Adipocyte (in vitro differentiated cells): ENCODE measurements around the gene GXYLT2.

Experiments
- DNase-seq: peaks from one replicate; pipeline ENCODE4 v3.0.0-alpha.2; 2015; ENCODE audit warnings: low read depth
- H3K27me3 ChIP-seq: replicated peaks from 2 replicates; pipeline ENCODE4 v1.7.0; 2013; ENCODE audit warnings: mild to moderate bottlenecking, low read length, moderate library complexity; ENCODE audit not compliant: control insufficient read depth, insufficient read depth
- H3K36me3 ChIP-seq: 2 replicates; pipeline ENCODE4 v1.7.0; 2013; ENCODE audit warnings: low read length, mild to moderate bottlenecking, moderate library complexity; ENCODE audit not compliant: control insufficient read depth, insufficient read depth, severe bottlenecking
- H3K4me1 ChIP-seq: 2 replicates; pipeline ENCODE4 v1.7.0; 2013; ENCODE audit warnings: mild to moderate bottlenecking, low read length, moderate library complexity; ENCODE audit not compliant: control insufficient read depth, insufficient read depth
- H3K4me3 ChIP-seq: 2 replicates; pipeline ENCODE4 v1.7.0; 2013; ENCODE audit warnings: mild to moderate bottlenecking, low read length, moderate library complexity
- H3K9ac ChIP-seq: 2 replicates; pipeline ENCODE4 v1.7.0; 2013; ENCODE audit warnings: mild to moderate bottlenecking, low read length, moderate library complexity
- H3K9me3 ChIP-seq: 2 replicates; pipeline ENCODE4 v1.7.0; 2013; ENCODE audit warnings: mild to moderate bottlenecking, low read length, moderate library complexity; ENCODE audit not compliant: control insufficient read depth

Gene GXYLT2

DNA sequence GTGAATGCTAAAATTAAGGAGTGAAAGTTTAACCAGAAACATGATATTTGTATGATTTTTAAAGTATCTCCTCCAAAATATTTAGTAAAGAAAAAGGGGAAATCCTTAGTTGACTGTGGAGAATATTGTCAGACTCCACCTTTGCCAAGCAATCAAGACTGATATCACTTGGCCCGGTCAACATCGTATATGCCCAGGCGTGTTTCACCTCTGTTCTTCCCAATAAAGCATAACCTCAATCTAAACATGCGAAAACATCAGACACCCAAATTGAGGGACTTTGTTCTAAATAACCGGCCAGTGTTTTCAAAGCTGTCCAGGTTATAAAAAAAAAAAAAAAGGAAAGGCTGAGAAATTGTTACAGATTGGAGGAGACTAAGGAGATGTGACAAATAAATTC is 54.6 kb downstream of the GXYLT2 start:
- no peaks in the 10 kb centered on the region for H3K9me3 ChIP-seq

DNA sequence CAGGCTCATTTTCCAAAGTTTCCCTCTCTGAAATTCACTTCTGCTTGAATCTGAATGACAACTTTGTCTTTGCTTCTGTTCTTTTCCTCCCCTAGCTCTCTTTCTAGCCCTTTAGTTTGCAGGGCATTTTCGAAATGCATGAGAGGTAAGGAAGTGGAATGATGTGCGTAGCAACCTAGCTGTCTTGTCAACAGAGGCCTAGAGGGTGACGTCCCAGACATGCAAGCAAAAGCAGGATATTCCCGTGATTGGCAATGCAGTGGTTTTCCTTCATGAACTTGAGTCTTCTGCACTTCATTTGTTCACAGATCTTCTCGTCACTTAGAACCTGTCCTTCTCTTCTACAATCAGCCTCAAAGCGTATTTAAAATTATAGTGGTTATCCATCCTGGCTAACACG is 56.9 kb downstream of the GXYLT2 start:
- Histone ChIP-seq H3K4me3 (no peak overlapping the region), H3K27me3 (no peaks in the 10 kb centered on the region)

More for the DNA sequence above, 54.6 kb downstream of the GXYLT2 start:
- no peak for DNase-seq
- Histone ChIP-seq H3K9ac (no peak overlapping the region), H3K36me3 (no peaks in the 10 kb centered on the region), H3K4me1 (peaks cover 11% of the 10 kb centered on the region), H3K27me3 (no peaks in the 10 kb centered on the region), H3K4me3 (no peak overlapping the region)

DNA sequence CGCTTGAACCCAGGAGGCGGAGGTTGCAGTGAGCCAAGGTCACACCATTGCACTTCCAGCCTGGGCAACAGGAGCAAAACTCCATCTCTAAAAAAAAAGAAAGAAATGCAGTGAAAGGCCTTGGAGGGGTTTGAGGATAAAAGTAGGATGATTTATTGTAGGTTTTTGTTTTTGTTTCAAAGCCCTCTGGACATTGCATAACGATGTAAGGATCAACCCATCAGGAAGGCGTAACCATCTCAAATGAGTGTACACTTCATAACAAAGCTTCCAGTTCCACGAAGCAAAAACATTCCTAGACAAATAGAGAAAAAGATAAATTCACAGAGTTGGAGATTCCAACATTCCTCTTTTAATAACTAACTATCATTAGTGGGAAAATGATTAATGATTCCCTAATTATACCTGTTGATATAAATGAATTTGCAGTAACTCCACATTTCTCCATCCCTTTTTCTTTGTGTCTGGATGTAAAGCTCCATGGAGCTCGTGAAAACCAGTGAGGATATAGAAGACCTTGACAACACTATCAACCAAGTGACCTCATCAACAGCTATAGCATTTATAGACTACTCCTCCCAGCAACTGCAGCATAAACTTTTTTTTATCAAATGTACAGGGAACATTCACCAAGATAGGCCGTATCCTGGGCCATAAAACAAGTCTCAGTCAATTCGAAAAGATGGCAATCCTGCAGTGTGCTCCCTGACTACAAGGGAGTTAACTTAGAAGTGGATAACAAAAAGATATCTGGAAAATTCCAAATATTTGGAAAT is 60.1 kb downstream of the GXYLT2 start:
- Histone ChIP-seq H3K27me3 (no peaks in the 10 kb centered on the region), H3K36me3 (no peaks in the 10 kb centered on the region), H3K4me3 (no peak overlapping the region), H3K9me3 (no peaks in the 10 kb centered on the region), H3K9ac (no peak overlapping the region), H3K4me1 (peaks cover 5% of the 10 kb centered on the region)
- no peak for DNase-seq

More for the DNA sequence above, 56.9 kb downstream of the GXYLT2 start:
- Histone ChIP-seq H3K4me1 (peaks cover 4% of the 10 kb centered on the region), H3K9me3 (no peaks in the 10 kb centered on the region), H3K9ac (no peak overlapping the region), H3K36me3 (no peaks in the 10 kb centered on the region)
- DNase-seq, result no peak

DNA sequence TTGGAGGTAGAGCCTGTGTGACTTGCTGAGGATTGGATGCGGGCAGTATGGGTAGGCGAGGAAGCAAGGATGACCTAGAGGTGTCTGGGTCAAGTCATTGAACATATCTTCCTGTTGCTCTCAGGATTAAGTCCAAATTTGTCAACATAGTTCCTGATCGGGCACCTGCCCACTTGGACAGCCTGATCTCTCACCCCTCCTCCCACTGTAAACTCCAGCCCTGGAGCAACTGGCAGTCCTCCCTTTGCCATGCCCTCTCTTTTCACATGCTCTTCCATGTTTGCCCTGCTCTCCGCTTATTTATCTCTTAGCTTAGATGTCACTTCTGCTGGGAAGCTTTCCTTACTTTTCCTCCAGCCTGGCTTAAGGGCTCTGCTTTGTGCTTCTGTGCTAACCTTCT is 61.2 kb downstream of the GXYLT2 start:
- Histone ChIP-seq H3K27me3 (no peaks in the 10 kb centered on the region), H3K4me1 (peaks cover 15% of the 10 kb centered on the region), H3K36me3 (no peaks in the 10 kb centered on the region), H3K9me3 (no peaks in the 10 kb centered on the region), H3K9ac (no peak overlapping the region), H3K4me3 (no peak overlapping the region)
- no peak for DNase-seq

DNA sequence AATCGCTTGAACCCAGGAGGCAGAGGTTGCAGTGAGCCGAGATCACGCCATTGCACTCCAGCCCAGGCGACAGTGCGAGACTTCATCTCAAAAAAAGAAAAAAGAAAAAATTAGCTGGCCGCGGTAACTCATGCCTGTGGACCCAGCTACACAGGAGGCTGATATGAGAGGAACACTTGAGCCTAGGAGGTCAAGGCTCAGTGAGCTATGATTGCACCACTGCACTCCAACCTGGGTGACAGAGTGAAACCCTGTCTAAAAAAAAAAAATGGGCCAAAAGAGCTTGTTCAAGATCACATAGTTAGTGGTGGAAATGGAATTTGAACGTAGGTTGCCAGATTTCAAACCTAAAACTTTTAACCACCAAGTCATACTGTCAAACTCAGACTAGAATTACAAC is 62.5 kb downstream of the GXYLT2 start:
- DNase-seq, result no peak
- Histone ChIP-seq H3K27me3 (no peaks in the 10 kb centered on the region), H3K4me3 (no peak overlapping the region), H3K9ac (no peak overlapping the region), H3K4me1 (peaks cover 15% of the 10 kb centered on the region), H3K36me3 (no peaks in the 10 kb centered on the region), H3K9me3 (no peaks in the 10 kb centered on the region)

DNA sequence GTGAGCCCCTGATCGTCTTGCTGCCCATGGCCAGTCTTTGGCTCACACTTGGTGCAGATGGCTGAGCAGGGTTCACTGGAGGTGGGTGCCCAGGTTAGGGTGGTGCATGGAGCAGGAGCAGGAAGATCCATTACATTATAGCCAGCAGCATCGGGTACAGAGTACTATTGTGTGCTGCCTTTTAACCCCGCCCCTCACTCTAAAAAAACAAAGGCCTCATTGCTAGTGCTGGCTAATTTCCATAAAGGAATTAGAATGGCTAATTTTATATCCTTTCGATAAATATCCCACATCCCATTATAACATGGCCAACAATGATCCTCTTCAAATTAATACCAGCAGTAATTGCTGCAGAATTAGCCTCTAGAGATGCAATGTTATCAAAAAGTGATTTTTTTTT is 63.0 kb downstream of the GXYLT2 start:
- no peaks in the 10 kb centered on the region for H3K36me3 ChIP-seq
- H3K9me3 ChIP-seq, result no peaks in the 10 kb centered on the region
- no peak overlapping the region for H3K4me3 ChIP-seq
- no peaks in the 10 kb centered on the region for H3K27me3 ChIP-seq
- no peak for DNase-seq
- H3K4me1 ChIP-seq, result peaks cover 12% of the 10 kb centered on the region
- no peak overlapping the region for H3K9ac ChIP-seq

DNA sequence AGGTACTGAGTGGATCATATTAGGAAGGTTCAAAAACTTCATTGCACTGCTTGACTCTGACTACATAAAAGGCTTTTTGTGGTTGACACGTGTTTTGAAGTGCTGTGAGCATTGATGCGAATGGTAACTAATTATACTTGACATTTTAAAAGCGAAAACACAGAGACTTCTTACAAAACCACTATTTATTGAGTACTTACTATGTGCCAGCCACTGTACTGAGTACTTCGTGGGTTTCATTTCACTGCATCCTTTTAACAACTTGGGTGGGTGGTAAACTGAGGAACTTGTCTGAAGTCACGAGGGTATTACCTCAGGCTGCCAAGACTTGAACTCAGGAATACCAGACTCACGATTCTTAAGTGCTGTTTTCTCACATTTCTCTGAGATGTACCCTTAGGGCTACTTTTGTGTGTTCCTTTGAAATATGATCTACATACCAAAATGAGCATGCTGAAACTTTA is 63.4 kb downstream of the GXYLT2 start:
- Histone ChIP-seq H3K4me1 (peaks cover 11% of the 10 kb centered on the region), H3K27me3 (no peaks in the 10 kb centered on the region), H3K4me3 (no peak overlapping the region), H3K9ac (no peak overlapping the region), H3K36me3 (no peaks in the 10 kb centered on the region), H3K9me3 (no peaks in the 10 kb centered on the region)
- DNase-seq, result peak; percentile 17

DNA sequence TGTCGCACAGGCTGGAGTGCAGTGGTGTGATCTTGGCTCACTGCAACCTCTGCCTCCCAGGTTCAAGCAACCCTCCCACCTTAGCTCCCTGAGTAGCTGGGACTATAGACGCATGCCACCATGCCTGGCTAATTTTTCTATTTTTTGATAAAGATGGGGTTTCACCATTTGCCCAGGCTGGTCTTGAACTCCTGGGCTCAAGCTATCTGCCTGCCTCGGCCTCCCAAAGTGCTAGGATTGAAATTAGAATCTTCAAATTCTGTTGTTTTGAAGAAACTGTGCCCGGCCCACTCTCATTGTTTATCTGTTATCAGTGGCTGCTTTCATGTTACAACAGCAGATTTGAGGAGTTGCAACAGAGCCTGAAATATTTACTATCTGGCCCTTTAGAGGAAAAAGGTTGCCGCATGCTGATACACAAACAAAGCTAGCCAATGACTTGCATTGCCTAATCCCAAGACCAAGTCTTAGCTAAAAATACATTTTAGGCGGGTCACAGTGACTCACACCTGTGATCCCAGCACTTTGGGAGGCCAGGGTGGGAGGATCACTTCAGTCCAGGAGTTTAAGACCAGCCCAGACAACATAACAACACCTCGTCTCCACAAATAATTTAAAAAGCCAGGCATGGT is 65.6 kb downstream of the GXYLT2 start:
- no peak overlapping the region for H3K9ac ChIP-seq
- H3K4me1 ChIP-seq, result peaks cover 27% of the 10 kb centered on the region
- H3K27me3 ChIP-seq, result no peaks in the 10 kb centered on the region
- no peaks in the 10 kb centered on the region for H3K36me3 ChIP-seq
- no peak for DNase-seq
- H3K4me3 ChIP-seq, result no peak overlapping the region
- H3K9me3 ChIP-seq, result no peaks in the 10 kb centered on the region

DNA sequence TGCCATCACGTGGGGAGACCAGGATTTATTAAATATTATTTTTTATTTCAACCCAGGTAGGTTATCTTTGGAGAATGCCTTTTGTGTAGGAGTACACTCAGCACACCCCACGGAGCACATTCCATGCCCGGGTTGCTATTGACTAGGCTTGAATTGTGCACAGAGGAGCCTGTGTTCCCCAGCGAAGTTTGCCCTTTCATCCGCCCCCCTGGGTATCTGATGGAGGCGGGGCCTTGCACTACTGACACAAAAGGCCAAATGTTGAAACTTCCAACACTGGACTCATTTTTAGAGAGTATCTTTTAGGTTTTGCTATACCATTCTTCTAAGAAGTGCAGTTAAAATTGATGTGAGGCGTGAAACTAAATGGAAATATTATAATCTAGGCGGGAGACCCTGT is 69.5 kb downstream of the GXYLT2 start:
- DNase-seq, result no peak
- no peaks in the 10 kb centered on the region for H3K27me3 ChIP-seq
- no peaks in the 10 kb centered on the region for H3K36me3 ChIP-seq
- peaks cover 46% of the 10 kb centered on the region for H3K4me1 ChIP-seq
- no peak overlapping the region for H3K9ac ChIP-seq
- no peaks in the 10 kb centered on the region for H3K9me3 ChIP-seq
- H3K4me3 ChIP-seq, result no peak overlapping the region

DNA sequence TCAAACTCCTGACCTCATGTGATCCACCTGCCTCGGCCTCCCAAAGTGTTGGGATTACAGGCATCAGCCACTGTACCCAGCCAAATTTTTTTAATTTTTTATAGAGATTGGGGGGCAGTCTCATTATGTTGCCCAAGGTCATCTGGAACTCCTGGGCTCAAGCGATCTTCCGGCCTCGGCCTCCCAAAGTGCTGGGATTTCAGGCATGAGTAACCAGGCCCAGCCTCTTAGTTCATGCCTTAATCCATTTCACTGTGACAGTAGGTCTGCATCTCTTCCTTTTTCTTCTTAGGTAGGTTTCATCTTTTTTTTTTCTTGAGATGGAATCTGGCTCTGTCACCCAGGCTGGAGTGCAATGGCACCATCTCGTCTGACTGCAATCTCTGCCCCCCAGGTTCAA is 71.5 kb downstream of the GXYLT2 start:
- no peaks in the 10 kb centered on the region for H3K36me3 ChIP-seq
- no peaks in the 10 kb centered on the region for H3K9me3 ChIP-seq
- DNase-seq, result no peak
- no peaks in the 10 kb centered on the region for H3K27me3 ChIP-seq
- H3K4me1 ChIP-seq, result peaks cover 35% of the 10 kb centered on the region
- no peak overlapping the region for H3K4me3 ChIP-seq
- H3K9ac ChIP-seq, result no peak overlapping the region

DNA sequence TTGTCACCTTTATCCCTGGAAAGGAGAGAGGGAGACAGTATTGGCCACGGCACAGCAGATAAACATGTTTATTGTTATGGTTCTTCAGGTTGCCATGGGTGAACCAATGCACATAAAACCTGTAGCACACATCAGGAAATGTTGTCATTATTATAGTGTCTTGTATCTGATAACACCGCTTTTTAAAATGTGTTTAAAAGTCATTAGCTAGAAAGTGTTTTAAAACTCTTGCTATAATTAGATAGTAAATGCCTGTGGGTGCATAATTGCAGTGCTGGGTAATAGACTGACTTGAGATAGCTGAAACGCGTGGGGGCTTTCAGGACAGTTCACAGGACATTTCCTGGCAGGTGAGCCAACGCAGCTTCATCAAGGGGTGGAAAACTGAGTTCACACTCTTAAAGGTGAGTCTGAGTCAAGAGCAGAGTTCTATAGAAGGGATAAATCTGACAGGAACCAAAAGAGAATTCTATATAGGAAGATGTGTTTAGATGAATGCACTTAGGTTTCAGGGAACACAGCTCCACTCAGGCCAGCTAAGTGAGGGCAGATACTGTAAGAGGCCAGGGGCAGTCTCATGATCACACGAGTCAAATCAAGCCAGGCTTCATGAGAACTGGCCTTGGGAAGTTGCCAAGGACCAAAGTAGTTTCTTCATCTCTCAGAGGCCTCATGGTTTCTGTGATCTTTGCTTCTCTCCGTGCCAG is 73.1 kb downstream of the GXYLT2 start:
- DNase-seq, result peak; percentile 86
- Histone ChIP-seq H3K36me3 (no peaks in the 10 kb centered on the region), H3K4me3 (no peak overlapping the region), H3K27me3 (no peaks in the 10 kb centered on the region), H3K9ac (peak overlapping the region; percentile 8), H3K4me1 (peaks cover 35% of the 10 kb centered on the region), H3K9me3 (no peaks in the 10 kb centered on the region)
